H1 (cell line): ENCODE results near the gene KRT72. TPM values are rescaled to one million over a fixed set of nuclear protein-coding genes. Genes with fewer than 3 reads are reported as not detected.
A peak's percentile ranks its signal among the peaks of the same experiment; 100 is the strongest.

Source experiments
- CTCF ChIA-PET: fragments of 300-600 bp; sonication (Branson Sonifier 250); formaldehyde crosslinking; loops from one replicate; lab custom pipeline; 2021; ENCODE audit not compliant: partially characterized antibody; lab: Charles Lee
- POLR2A ChIA-PET: fragments of 300-600 bp; sonication (Branson Sonifier 250); formaldehyde crosslinking; loops from one replicate; lab custom pipeline; 2021; ENCODE audit warnings: inconsistent platforms; ENCODE audit not compliant: partially characterized antibody; lab: Charles Lee
- DNase-seq, 2 experiments: peaks; one replicate each; pipeline versions ENCODE4 v3.0.0 to v3.0.0-alpha.2; 2010 to 2022; ENCODE audit warnings: low spot score in 2 of 2, low read depth in 1 of 2, mixed read lengths in 1 of 2
- FAIRE-seq: peaks from 2 replicates; lab custom pipeline; 2011; peaks lifted over from hg19 to GRCh38; lab: Jason Lieb, UNC
- H2AFZ ChIP-seq: 2 replicates; pipeline ENCODE4 v1.8.1; 2012; ENCODE audit warnings: low read length, inconsistent platforms
- H2AK5ac ChIP-seq: 2 replicates; pipeline ENCODE4 v1.6.1; 2013; ENCODE audit warnings: low read depth, low read length
- H2BK120ac ChIP-seq: replicated peaks from 2 replicates; pipeline ENCODE3; 2013; ENCODE audit warnings: low read depth, low read length, inconsistent platforms
- H2BK12ac ChIP-seq: 2 replicates; pipeline ENCODE4 v1.6.1; 2013; ENCODE audit warnings: low read depth, low read length
- H2BK15ac ChIP-seq: 2 replicates; pipeline ENCODE4 v1.6.1; 2013; ENCODE audit warnings: low read length
- H2BK20ac ChIP-seq: 2 replicates; pipeline ENCODE4 v1.6.1; 2013; ENCODE audit warnings: low read length
- H2BK5ac ChIP-seq: 2 replicates; pipeline ENCODE4 v1.6.1; 2013; ENCODE audit warnings: low read depth, low read length
- H3K14ac ChIP-seq: 2 replicates; pipeline ENCODE4 v1.6.1; 2013; ENCODE audit warnings: inconsistent platforms; ENCODE audit not compliant: insufficient read length
- H3K18ac ChIP-seq: 2 replicates; pipeline ENCODE4 v1.6.1; 2013; ENCODE audit warnings: low read length; ENCODE audit errors: extremely low read depth
- H3K23ac ChIP-seq: 2 replicates; pipeline ENCODE4 v1.6.1; 2013; ENCODE audit warnings: inconsistent platforms; ENCODE audit not compliant: insufficient read length
- H3K23me2 ChIP-seq: 2 replicates; pipeline ENCODE4 v1.6.1; 2013; ENCODE audit warnings: low read depth, low read length
- H3K27ac ChIP-seq: 2 replicates; pipeline ENCODE4 v1.6.1; 2011; ENCODE audit warnings: low read depth, low read length, inconsistent platforms
- H3K27me3 ChIP-seq, 4 experiments: replicated peaks in 1 of 4; 1 replicate in 1 of 4; 2 replicates in 3 of 4; pipeline versions ENCODE4 v1.6.1 to v1.8.1; 2011 to 2013; ENCODE audit warnings: low read length in 3 of 4, mild to moderate bottlenecking in 3 of 4, inconsistent platforms in 2 of 4, mixed read lengths in 2 of 4, moderate library complexity in 1 of 4; ENCODE audit not compliant: control insufficient read depth in 3 of 4, insufficient read depth in 3 of 4; ENCODE audit errors: extremely low read depth in 1 of 4
- H3K36me3 ChIP-seq, 4 experiments: 2 replicates each; pipeline versions ENCODE4 v1.6.1 to v1.8.1; 2011 to 2013; ENCODE audit warnings: mild to moderate bottlenecking in 4 of 4, low read length in 3 of 4, moderate library complexity in 2 of 4, control low read depth in 1 of 4, inconsistent platforms in 1 of 4; ENCODE audit not compliant: insufficient read depth in 4 of 4, control insufficient read depth in 2 of 4
- H3K4ac ChIP-seq: replicated peaks from 2 replicates; pipeline ENCODE3; 2013; ENCODE audit warnings: low read length, low read depth, mixed read lengths, inconsistent platforms; ENCODE audit not compliant: insufficient read length
- H3K4me1 ChIP-seq, 4 experiments: replicated peaks in 1 of 4; 1 replicate in 1 of 4; 2 replicates in 3 of 4; pipeline versions ENCODE4 v1.6.1 to v1.8.1; 2011 to 2013; ENCODE audit warnings: low read length in 3 of 4, inconsistent platforms in 2 of 4, mixed read lengths in 1 of 4; ENCODE audit not compliant: insufficient read depth in 4 of 4, control insufficient read depth in 3 of 4
- H3K4me2 ChIP-seq, 2 experiments: 2 replicates each; pipeline versions ENCODE4 v1.6.1 to v1.8.1; 2011 to 2013; ENCODE audit warnings: low read depth in 2 of 2, low read length in 2 of 2, control low read depth in 1 of 2, inconsistent platforms in 1 of 2, mild to moderate bottlenecking in 1 of 2; ENCODE audit not compliant: insufficient read depth in 1 of 2
- H3K4me3 ChIP-seq, 4 experiments: fragments of 200-600, 300-600 bp in 1 of 4; sonication (generic), shearing (Covaris generic), sonication (Bioruptor Twin) in 1 of 4; 2 replicates each; pipeline versions ENCODE4 v1.5.1 to v1.8.1; 2011 to 2016; ENCODE audit warnings: low read length in 4 of 4, low read depth in 3 of 4, control low read depth in 2 of 4, inconsistent platforms in 2 of 4, mild to moderate bottlenecking in 2 of 4, mixed read lengths in 1 of 4, moderate library complexity in 1 of 4; ENCODE audit not compliant: insufficient read depth in 2 of 4; ENCODE audit errors: extremely low read depth in 1 of 4
- H3K56ac ChIP-seq: replicated peaks from 2 replicates; pipeline ENCODE3; 2013; ENCODE audit warnings: low read depth, mild to moderate bottlenecking, mixed read lengths, low read length, inconsistent platforms; ENCODE audit not compliant: insufficient read length
- H3K79me1 ChIP-seq: 2 replicates; pipeline ENCODE4 v1.6.1; 2013; ENCODE audit warnings: low read depth, low read length, control low read depth
- H3K79me2 ChIP-seq, 2 experiments: 2 replicates each; pipeline versions ENCODE4 v1.6.1 to v1.8.1; 2012 to 2013; ENCODE audit warnings: low read length in 2 of 2, mild to moderate bottlenecking in 2 of 2, inconsistent platforms in 1 of 2; ENCODE audit not compliant: insufficient read depth in 2 of 2, control insufficient read depth in 1 of 2
- H3K9ac ChIP-seq, 4 experiments: replicated peaks in 1 of 4; 1 replicate in 1 of 4; 2 replicates in 3 of 4; pipeline versions ENCODE4 v1.6.1 to v1.8.1; 2011 to 2013; ENCODE audit warnings: low read depth in 3 of 4, low read length in 3 of 4, control low read depth in 2 of 4, mild to moderate bottlenecking in 2 of 4, moderate library complexity in 2 of 4, inconsistent platforms in 1 of 4; ENCODE audit errors: extremely low read depth in 1 of 4
- H3K9me3 ChIP-seq, 2 experiments: 2 replicates each; pipeline versions ENCODE4 v1.6.1 to v1.8.1; 2012 to 2013; ENCODE audit warnings: mild to moderate bottlenecking in 2 of 2, moderate library complexity in 2 of 2, control low read depth in 1 of 2, inconsistent platforms in 1 of 2, low read depth in 1 of 2, low read length in 1 of 2, mixed read lengths in 1 of 2; ENCODE audit not compliant: insufficient read depth in 2 of 2
- H4K20me1 ChIP-seq, 2 experiments: replicated peaks in 1 of 2; 2 replicates each; pipeline versions ENCODE3 to v1.8.1; 2011 to 2013; ENCODE audit warnings: inconsistent platforms in 2 of 2, low read length in 2 of 2, mild to moderate bottlenecking in 1 of 2; ENCODE audit not compliant: insufficient read depth in 2 of 2, control insufficient read depth in 1 of 2
- H4K5ac ChIP-seq: 2 replicates; pipeline ENCODE4 v1.6.1; 2013; ENCODE audit warnings: low read length, low read depth, mixed read lengths, inconsistent platforms; ENCODE audit not compliant: insufficient read length
- H4K8ac ChIP-seq: 2 replicates; pipeline ENCODE4 v1.8.0; 2013; ENCODE audit warnings: mild to moderate bottlenecking, moderate library complexity, low read length, inconsistent platforms; ENCODE audit not compliant: insufficient read depth; ENCODE audit errors: extremely low read depth
- H4K91ac ChIP-seq: replicated peaks from 2 replicates; pipeline ENCODE3; 2013; ENCODE audit warnings: low read length, mixed read lengths, inconsistent platforms; ENCODE audit not compliant: insufficient read length
- BCL11A ChIP-seq, 2 experiments: IDR thresholded peaks; one replicate each; pipeline ENCODE4 v1.6.1; 2011; ENCODE audit warnings: low read depth in 2 of 2, low read length in 2 of 2, mild to moderate bottlenecking in 2 of 2
- CHD2 ChIP-seq: IDR thresholded peaks from 2 replicates; pipeline ENCODE4 v1.6.1; 2012; ENCODE audit warnings: low read length, improper control_type of control experiment
- EP300 ChIP-seq, 2 experiments: IDR thresholded peaks; 1 replicate in 1 of 2; 2 replicates in 1 of 2; pipeline ENCODE4 v1.6.1; 2011 to 2012; ENCODE audit warnings: low read depth in 2 of 2, low read length in 2 of 2, mild to moderate bottlenecking in 2 of 2, borderline replicate concordance in 1 of 2, inconsistent platforms in 1 of 2, moderate library complexity in 1 of 2
- GTF2F1 ChIP-seq: IDR thresholded peaks from 2 replicates; pipeline ENCODE4 v1.6.1; 2012; ENCODE audit warnings: low read depth, low read length, improper control_type of control experiment, borderline replicate concordance
- HDAC6 ChIP-seq: IDR thresholded peaks from one replicate; pipeline ENCODE4 v1.7.1; 2012; ENCODE audit warnings: low read depth, mild to moderate bottlenecking, inconsistent platforms, low read length, moderate library complexity
- KDM4A ChIP-seq: IDR thresholded peaks from one replicate; pipeline ENCODE4 v1.7.1; 2012; ENCODE audit warnings: low read depth, mild to moderate bottlenecking, moderate library complexity, low read length, inconsistent platforms; ENCODE audit not compliant: severe bottlenecking
- MAFK ChIP-seq: IDR thresholded peaks from 2 replicates; pipeline ENCODE4 v1.6.1; 2012; ENCODE audit warnings: low read depth, mild to moderate bottlenecking, improper control_type of control experiment, low read length
- PHF8 ChIP-seq: fragments of 200-600 bp; sonication (generic); conservative IDR thresholded peaks from 2 replicates; pipeline ENCODE4 v1.7.1; 2012; ENCODE audit warnings: low read depth, mild to moderate bottlenecking, inconsistent platforms, low read length, moderate library complexity
- RAD21 ChIP-seq, 2 experiments: IDR thresholded peaks in 1 of 2; conservative IDR thresholded peaks in 1 of 2; 2 replicates each; pipeline ENCODE4 v1.6.1; 2011; ENCODE audit warnings: low read depth in 2 of 2, low read length in 2 of 2, improper control_type of control experiment in 1 of 2, inconsistent platforms in 1 of 2, mild to moderate bottlenecking in 1 of 2, moderate library complexity in 1 of 2
- RXRA ChIP-seq: IDR thresholded peaks from 2 replicates; pipeline ENCODE4 v1.6.1; 2011; ENCODE audit warnings: low read depth, mild to moderate bottlenecking, low read length, moderate library complexity; ENCODE audit not compliant: insufficient read depth
- SAP30 ChIP-seq: fragments of 300-600 bp; sonication (generic); IDR thresholded peaks from 2 replicates; pipeline ENCODE4 v1.7.1; 2012; ENCODE audit warnings: low read length, moderate library complexity, mild to moderate bottlenecking, inconsistent platforms; ENCODE audit not compliant: insufficient read depth, insufficient replicate concordance
- SIX5 ChIP-seq: IDR thresholded peaks from 2 replicates; pipeline ENCODE4 v1.6.1; 2011; ENCODE audit warnings: mild to moderate bottlenecking, low read depth, low read length
- TCF12 ChIP-seq: IDR thresholded peaks from 2 replicates; pipeline ENCODE4 v1.6.1; 2011; ENCODE audit warnings: low read depth, mild to moderate bottlenecking, low read length
- WGBS, 2 experiments: shearing (Covaris generic) in 1 of 2; methylation state at CpG; one replicate each; pipeline versions ENCODE4 v1.1.6 to v1.1.7; 2013 to 2015; ENCODE audit warnings: low lambda C conversion rate in 2 of 2, mixed read lengths in 2 of 2, inconsistent platforms in 1 of 2, low coverage in 1 of 2, missing lambda C conversion rate in 1 of 2; ENCODE audit not compliant: insufficient replicate concordance in 2 of 2, insufficient coverage in 1 of 2, insufficient read length in 1 of 2; ENCODE audit errors: extremely low coverage in 1 of 2, missing lambda C conversion rate in 1 of 2; 5-methylcytosine and 5-hydroxymethylcytosine counted together
- polyA plus RNA-seq, 7 experiments: library from polyadenylated mRNA; depleted of rRNA in 3 of 7; stranded (reverse) in 5 of 7; unstranded in 2 of 7; fragments of >200 nt in 5 of 7; fragments of 200-250 nt in 2 of 7; gene quantifications; 1 replicate in 5 of 7; 2 replicates in 1 of 7; 4 replicates in 1 of 7; pipeline versions ENCODE4 v1.2.1 to v1.2.3, GENCODE V29; 2011 to 2013; ENCODE audit warnings: missing spikeins in 2 of 7, mixed read lengths in 2 of 7
- total RNA-seq: library from RNA; stranded (reverse); fragmentation: NEBNext Ultra II Directional; extraction: Animal tissue kit (Norgen Biotek cat#: 25700); gene quantifications from 2 replicates; pipeline ENCODE4 v1.2.1, GENCODE V29; 2021

The KRT72 gene
- total and polyA plus RNA-seq, 2 of the 8 experiments (the other 6 are each of a cell fraction or from before 2014, with no cell fraction given), result not detected

- Histone ChIP-seq H3K4ac (no peak overlapping the region), H3K23me2 (no peaks in the 10 kb centered on the region; the same call in 1 of the 2 replicates), H2AFZ (no peak overlapping the region), H3K18ac (no peak overlapping the region), H2BK12ac (no peak overlapping the region), H4K8ac (no peak overlapping the region), H3K36me3 (no peaks in the 10 kb centered on the region), H3K56ac (no peak overlapping the region), H3K4me1 (no peaks in the 10 kb centered on the region), H3K27me3 (peaks cover 0 to 6% (median under 1%) of the 10 kb centered on the region in 4 experiments; a peak in 5 of 7 replicates), H2BK5ac (no peak overlapping the region), H3K23ac (no peak overlapping the region), H3K14ac (no peak overlapping the region), H4K5ac (no peak overlapping the region), H4K20me1 (no peaks in the 10 kb centered on the region), H3K79me2 (no peaks in the 10 kb centered on the region), H2BK120ac (no peak overlapping the region), H3K79me1 (no peaks in the 10 kb centered on the region), H2AK5ac (no peak overlapping the region), H3K9me3 (no peaks in the 10 kb centered on the region; a peak in 2 of 4 replicates), H3K9ac (no peak overlapping the region), H3K27ac (no peak overlapping the region), H4K91ac (no peak overlapping the region), H3K4me2 (no peak overlapping the region), H3K4me3 (no peak overlapping the region), H2BK20ac (no peak overlapping the region), H2BK15ac (no peak overlapping the region)
- 67% methylated on average over 2 of the region's 2 CpGs; no CpG with 5 or more reads in 1 of the 2 experiments for WGBS, 2 experiments
- FAIRE-seq, result no peak
- peak in 1 of 2 experiments; percentile 11 for DNase-seq
- ChIA-PET POLR2A (no interaction called here), CTCF (interaction anchor here (1.7 kb wide), 1 partner anchor 16 kb away, joined by 3 read pairs; no protein-coding TSS in a partner anchor)
- TF ChIP-seq PHF8 (no peak), BCL11A (IDR thresholded peaks at IDR 0.05; ENCODE audit: low read depth in 2 of 2, low read length in 2 of 2) (no peak), RXRA (no peak), TCF12 (no peak), CHD2 (no peak), HDAC6 (no peak), SIX5 (no peak), RAD21 (IDR thresholded peaks at IDR 0.05 in 1 of 2, conservative IDR thresholded peaks at IDR 0.05 in 1 of 2; ENCODE audit: low read depth in 2 of 2, low read length in 2 of 2) (no peak), GTF2F1 (no peak), SAP30 (no peak), MAFK (no peak), KDM4A (no peak), EP300 (IDR thresholded peaks at IDR 0.05; ENCODE audit: borderline replicate concordance in 1 of 2, low read depth in 2 of 2, low read length in 2 of 2) (no peak)
These were observed 2.1 kb upstream of the KRT72 start for GRCh38 chr12:52603314-52603713.
